ENCODE measurements around the gene UNC93B1. TPM values are rescaled to one million over a fixed set of nuclear protein-coding genes. Genes with fewer than 3 reads are reported as not detected.
A peak's percentile ranks its signal among the peaks of the same experiment; 100 is the strongest.

Gene UNC93B1
- total RNA-seq, 1 donor from 2014 or later, result 4.3 TPM

GRCh38 chr11:68027667-68028066 lies 23.8 kb upstream of the UNC93B1 start:
- Mint-ChIP-seq H3K27ac (ENCODE audit: unreplicated experiment) (no peak overlapping the region), H3K4me1 (peaks cover 27% of the 10 kb centered on the region), H3K27me3 (ENCODE audit: low read depth) (no peaks in the 10 kb centered on the region), H3K9me3 (peaks cover 5% of the 10 kb centered on the region), H3K36me3 (ENCODE audit: low read depth) (peaks cover 9% of the 10 kb centered on the region), H3K4me3 (no peak overlapping the region)
- TF ChIP-seq CTCF (conservative IDR thresholded peaks at IDR 0.05), result no peak
- DNase-seq (ENCODE audit: low read depth, low spot score), result no peak

- peaks cover 23% of the 10 kb centered on the region for H3K4me1 Mint-ChIP-seq
- H3K36me3 Mint-ChIP-seq (ENCODE audit: low read depth), result peaks cover 9% of the 10 kb centered on the region
- no peak for DNase-seq (ENCODE audit: low read depth, low spot score)
- no peaks in the 10 kb centered on the region for H3K27me3 Mint-ChIP-seq (ENCODE audit: low read depth)
- peaks cover 5% of the 10 kb centered on the region for H3K9me3 Mint-ChIP-seq
- H3K4me3 Mint-ChIP-seq, result no peak overlapping the region
- TF ChIP-seq CTCF (conservative IDR thresholded peaks at IDR 0.05), result no peak
- H3K27ac Mint-ChIP-seq (ENCODE audit: unreplicated experiment), result no peak overlapping the region
Measured at GRCh38 chr11:68026391-68027105, 22.7 kb upstream of the UNC93B1 start.

- peak overlapping the region; percentile 58 for H3K27ac Mint-ChIP-seq (ENCODE audit: unreplicated experiment)
Measured at GRCh38 chr11:68025047-68025446, 21.1 kb upstream of the UNC93B1 start.

GRCh38 chr11:68024508-68024907 lies 20.6 kb upstream of the UNC93B1 start:
- H3K36me3 Mint-ChIP-seq (ENCODE audit: low read depth), result peaks cover 9% of the 10 kb centered on the region
- H3K4me3 Mint-ChIP-seq, result no peak overlapping the region
- H3K4me1 Mint-ChIP-seq, result peaks cover 16% of the 10 kb centered on the region
- H3K9me3 Mint-ChIP-seq, result peaks cover 5% of the 10 kb centered on the region
- no peak for TF ChIP-seq CTCF (conservative IDR thresholded peaks at IDR 0.05)
- no peak overlapping the region for H3K27ac Mint-ChIP-seq (ENCODE audit: unreplicated experiment)
- no peak for DNase-seq (ENCODE audit: low read depth, low spot score)
- no peaks in the 10 kb centered on the region for H3K27me3 Mint-ChIP-seq (ENCODE audit: low read depth)

More at GRCh38 chr11:68025047-68025446, 21.1 kb upstream of the UNC93B1 start:
- no peak for TF ChIP-seq CTCF (conservative IDR thresholded peaks at IDR 0.05)
- Mint-ChIP-seq H3K4me1 (peaks cover 18% of the 10 kb centered on the region), H3K9me3 (peaks cover 5% of the 10 kb centered on the region), H3K27me3 (ENCODE audit: low read depth) (no peaks in the 10 kb centered on the region), H3K36me3 (ENCODE audit: low read depth) (peaks cover 9% of the 10 kb centered on the region), H3K4me3 (no peak overlapping the region)
- no peak for DNase-seq (ENCODE audit: low read depth, low spot score)

- no peak overlapping the region for H3K27ac Mint-ChIP-seq (ENCODE audit: unreplicated experiment)
- peaks cover 16% of the 10 kb centered on the region for H3K4me1 Mint-ChIP-seq
Measured at GRCh38 chr11:68022531-68022930, 18.6 kb upstream of the UNC93B1 start.

More at GRCh38 chr11:68022531-68022930, 18.6 kb upstream of the UNC93B1 start:
- no peaks in the 10 kb centered on the region for H3K27me3 Mint-ChIP-seq (ENCODE audit: low read depth)
- DNase-seq (ENCODE audit: low read depth, low spot score), result no peak
- H3K9me3 Mint-ChIP-seq, result peaks cover 5% of the 10 kb centered on the region
- TF ChIP-seq CTCF (conservative IDR thresholded peaks at IDR 0.05), result no peak
- H3K36me3 Mint-ChIP-seq (ENCODE audit: low read depth), result peaks cover 9% of the 10 kb centered on the region
- no peak overlapping the region for H3K4me3 Mint-ChIP-seq
